Glomerular visceral epithelial cell (primary cell): ENCODE results near the gene ITGA2.

Experiments used
- DNase-seq: peaks from one replicate; pipeline ENCODE4 v3.0.0-alpha.2; 2016; ENCODE audit errors: extremely low spot score

ITGA2 gene

GRCh38 chr5:53017794-53018391 lies 28.7 kb downstream of the ITGA2 start:
- no peak for DNase-seq

- DNase-seq = peak; percentile 29
These were observed 30.2 kb downstream of the ITGA2 start for GRCh38 chr5:53019320-53019719.

GRCh38 chr5:53022930-53023511 lies 33.9 kb downstream of the ITGA2 start:
- DNase-seq = no peak

GRCh38 chr5:53023969-53024368 lies 34.8 kb downstream of the ITGA2 start:
- no peak for DNase-seq

GRCh38 chr5:53024535-53024934 lies 35.4 kb downstream of the ITGA2 start:
- DNase-seq = no peak

- DNase-seq = no peak
These were observed 36.3 kb downstream of the ITGA2 start for GRCh38 chr5:53025487-53025886.

GRCh38 chr5:53027913-53028312 lies 38.8 kb downstream of the ITGA2 start:
- peak; percentile 68 for DNase-seq

- no peak for DNase-seq
These were observed 40.5 kb downstream of the ITGA2 start for GRCh38 chr5:53029608-53030007.

GRCh38 chr5:53030893-53031292 lies 41.7 kb downstream of the ITGA2 start:
- DNase-seq = no peak

GRCh38 chr5:53031695-53032096 lies 42.5 kb downstream of the ITGA2 start:
- peak; percentile 44 for DNase-seq

GRCh38 chr5:53032188-53032587 lies 43.0 kb downstream of the ITGA2 start:
- DNase-seq = no peak

- no peak for DNase-seq
These were observed 45.7 kb downstream of the ITGA2 start for GRCh38 chr5:53034832-53035231.

GRCh38 chr5:53035868-53036381 lies 46.8 kb downstream of the ITGA2 start:
- peak; percentile 35 for DNase-seq

- DNase-seq = peak; percentile 65
These were observed 48.1 kb downstream of the ITGA2 start for GRCh38 chr5:53037141-53037859.

- no peak for DNase-seq
These were observed 49.2 kb downstream of the ITGA2 start for GRCh38 chr5:53038196-53038847.

GRCh38 chr5:53039855-53040254 lies 50.7 kb downstream of the ITGA2 start:
- no peak for DNase-seq

GRCh38 chr5:53041071-53041692 lies 52.0 kb downstream of the ITGA2 start:
- DNase-seq = no peak

- no peak for DNase-seq
These were observed 52.6 kb downstream of the ITGA2 start for GRCh38 chr5:53041740-53042139.

GRCh38 chr5:53045263-53045662 lies 56.1 kb downstream of the ITGA2 start:
- no peak for DNase-seq

GRCh38 chr5:53048248-53048647 lies 59.1 kb downstream of the ITGA2 start:
- no peak for DNase-seq

- DNase-seq = no peak
These were observed 63.3 kb downstream of the ITGA2 start for GRCh38 chr5:53052499-53052898.

- no peak for DNase-seq
These were observed 64.2 kb downstream of the ITGA2 start for GRCh38 chr5:53053364-53053763.
